Ectodermal cell (in vitro differentiated cells): ENCODE data around the gene PRSS27.

Experiments
- H3K27ac ChIP-seq: 2 replicates; pipeline ENCODE4 v1.7.0; 2013; ENCODE audit warnings: mild to moderate bottlenecking, low read depth, low read length; ENCODE audit not compliant: insufficient read depth, poor library complexity, severe bottlenecking
- H3K27me3 ChIP-seq: 2 replicates; pipeline ENCODE4 v1.7.0; 2013; ENCODE audit warnings: mild to moderate bottlenecking, low read length; ENCODE audit not compliant: insufficient read depth, control insufficient read depth, poor library complexity, severe bottlenecking
- H3K36me3 ChIP-seq: one replicate; pipeline ENCODE4 v1.7.0; 2013; ENCODE audit warnings: low read length; ENCODE audit not compliant: control insufficient read depth, insufficient read depth
- H3K4me1 ChIP-seq: one replicate; pipeline ENCODE4 v1.7.0; 2013; ENCODE audit warnings: low read length; ENCODE audit not compliant: control insufficient read depth, insufficient read depth
- H3K4me3 ChIP-seq: 2 replicates; pipeline ENCODE4 v1.7.0; 2013; ENCODE audit warnings: low read depth, low read length, control low read depth; ENCODE audit not compliant: insufficient read depth
- H3K9me3 ChIP-seq: 2 replicates; pipeline ENCODE4 v1.7.0; 2013; ENCODE audit warnings: mild to moderate bottlenecking, low read length, moderate library complexity; ENCODE audit not compliant: control insufficient read depth
- WGBS, 2 experiments: methylation state at CpG; one replicate each; pipeline ENCODE4 v1.1.7; 2013; ENCODE audit warnings: missing lambda C conversion rate in 2 of 2; 5-methylcytosine and 5-hydroxymethylcytosine counted together

PRSS27 gene

DNA sequence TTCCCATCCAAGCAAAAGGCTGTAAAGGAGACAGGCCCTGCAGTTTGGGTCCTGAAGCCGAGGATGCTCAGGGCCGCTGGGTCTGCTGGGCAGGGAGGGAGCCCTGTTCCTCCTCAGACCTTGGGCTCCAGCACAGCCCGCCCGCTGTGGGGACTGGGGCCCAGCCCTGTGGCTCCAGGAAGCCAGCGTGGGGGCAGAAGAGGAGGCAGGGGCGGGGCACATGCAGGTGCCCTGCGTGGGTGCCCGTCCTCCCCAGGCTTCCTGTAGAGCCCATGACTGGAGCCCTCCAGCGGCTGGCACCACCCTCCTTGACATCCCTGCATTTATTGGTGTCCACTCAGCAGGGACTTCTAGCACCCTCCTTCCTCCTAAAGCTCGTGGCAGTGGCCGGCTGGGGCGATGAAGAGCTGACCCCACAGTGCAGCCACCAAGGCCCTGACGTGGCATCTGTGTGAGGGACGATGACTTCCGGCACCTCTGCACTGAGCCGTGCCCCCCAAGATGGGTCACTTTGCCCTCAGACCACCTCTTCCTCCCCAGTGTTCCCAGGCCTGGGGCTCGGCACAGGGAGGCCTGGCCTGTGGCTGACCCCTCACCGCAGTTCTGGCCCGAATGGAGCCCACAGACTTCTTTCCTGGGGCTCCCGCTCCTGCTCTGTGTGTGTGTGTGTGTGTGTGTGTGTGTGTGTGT lies 9.9 kb downstream of the PRSS27 start:
- 94 to 95% methylated on average over 20 of the region's 20 CpGs for WGBS, 2 experiments
- Histone ChIP-seq H3K27me3 (peaks cover 2% of the 10 kb centered on the region), H3K4me3 (no peak overlapping the region), H3K9me3 (no peaks in the 10 kb centered on the region), H3K27ac (no peak overlapping the region), H3K36me3 (no peaks in the 10 kb centered on the region), H3K4me1 (no peaks in the 10 kb centered on the region)

DNA sequence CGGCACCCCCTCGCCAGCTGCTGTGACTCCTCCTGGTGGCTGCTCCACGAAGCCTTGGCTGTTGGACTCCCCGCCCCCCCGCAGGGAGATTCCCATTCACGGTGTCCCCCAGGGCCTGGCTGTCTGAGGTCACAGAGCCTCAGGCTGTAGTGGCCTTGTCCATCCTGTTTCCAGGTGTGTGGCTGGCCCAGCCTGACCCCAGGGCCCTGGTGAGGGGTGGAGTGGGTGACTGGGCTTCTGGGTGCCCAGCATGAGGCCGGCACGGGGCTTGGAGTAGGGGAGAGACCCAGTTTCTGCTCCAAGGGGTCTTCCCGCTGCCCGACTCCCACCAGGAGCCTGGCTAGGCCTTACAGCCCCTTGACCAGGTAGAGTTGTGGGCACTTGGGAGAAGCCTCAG lies 10.4 kb downstream of the PRSS27 start:
- no peaks in the 10 kb centered on the region for H3K36me3 ChIP-seq
- no peak overlapping the region for H3K4me3 ChIP-seq
- 90 to 92% methylated on average over 10 of the region's 10 CpGs for WGBS, 2 experiments
- H3K27me3 ChIP-seq, result no peaks in the 10 kb centered on the region
- H3K9me3 ChIP-seq, result no peaks in the 10 kb centered on the region
- H3K4me1 ChIP-seq, result no peaks in the 10 kb centered on the region
- no peak overlapping the region for H3K27ac ChIP-seq

DNA sequence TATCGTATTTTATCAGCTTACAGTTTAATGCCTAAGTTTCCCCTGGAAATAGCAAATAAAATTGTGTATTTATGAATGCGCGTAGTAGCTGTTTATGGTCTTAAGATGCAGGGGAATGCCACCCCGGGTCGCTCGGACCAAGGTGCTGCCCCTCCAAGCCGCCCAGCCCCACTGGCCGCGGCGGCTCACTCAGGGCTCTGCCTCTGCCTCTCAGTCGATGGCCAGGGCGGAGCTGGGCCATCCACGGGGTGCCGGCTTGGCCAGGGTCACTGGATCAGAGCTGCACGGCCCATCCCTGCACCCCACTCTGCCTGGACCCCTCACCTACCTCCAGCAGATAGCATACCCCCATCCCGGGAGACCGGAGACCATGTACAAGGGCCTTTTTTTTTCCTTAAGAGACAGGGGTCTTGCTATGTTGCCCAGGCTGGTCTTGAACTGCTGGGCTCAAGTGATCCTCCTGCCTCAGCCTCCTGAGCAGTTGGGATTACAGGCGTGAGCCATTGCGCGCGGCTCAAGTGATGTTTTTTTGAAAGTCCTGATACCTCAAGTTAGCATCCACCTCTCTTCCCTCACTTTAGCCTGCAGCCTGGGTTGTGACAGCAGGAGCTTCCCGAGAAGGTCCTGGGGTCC lies 11.0 kb downstream of the PRSS27 start:
- no peaks in the 10 kb centered on the region for H3K4me1 ChIP-seq
- H3K9me3 ChIP-seq, result no peaks in the 10 kb centered on the region
- H3K4me3 ChIP-seq, result no peak overlapping the region
- H3K27me3 ChIP-seq, result no peaks in the 10 kb centered on the region
- H3K27ac ChIP-seq, result no peak overlapping the region
- H3K36me3 ChIP-seq, result no peaks in the 10 kb centered on the region
- WGBS, 2 experiments, result 95% methylated on average over 21 to 22 of the region's 22 CpGs

DNA sequence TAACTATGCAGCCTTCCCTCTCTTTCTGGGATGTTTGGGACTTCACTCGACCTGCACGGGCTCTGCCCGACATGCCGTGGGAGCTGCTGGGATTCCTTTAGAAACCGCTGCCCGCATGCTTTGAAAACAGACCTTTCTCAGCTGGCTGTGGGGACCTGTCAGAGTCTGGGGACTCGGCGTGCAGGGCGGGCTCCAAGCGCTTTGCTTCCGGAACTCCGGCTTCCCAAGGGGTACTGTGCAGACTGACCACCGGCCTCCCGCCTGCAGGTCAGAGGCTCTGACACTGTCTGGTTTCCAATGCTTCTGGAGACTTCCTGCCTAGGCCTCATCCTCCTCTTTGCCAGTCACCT lies 11.8 kb downstream of the PRSS27 start:
- no peaks in the 10 kb centered on the region for H3K4me1 ChIP-seq
- WGBS, 2 experiments, result 95 to 96% methylated on average over 14 of the region's 14 CpGs
- no peak overlapping the region for H3K27ac ChIP-seq
- H3K36me3 ChIP-seq, result no peaks in the 10 kb centered on the region
- H3K9me3 ChIP-seq, result no peaks in the 10 kb centered on the region
- H3K4me3 ChIP-seq, result no peak overlapping the region
- no peaks in the 10 kb centered on the region for H3K27me3 ChIP-seq

DNA sequence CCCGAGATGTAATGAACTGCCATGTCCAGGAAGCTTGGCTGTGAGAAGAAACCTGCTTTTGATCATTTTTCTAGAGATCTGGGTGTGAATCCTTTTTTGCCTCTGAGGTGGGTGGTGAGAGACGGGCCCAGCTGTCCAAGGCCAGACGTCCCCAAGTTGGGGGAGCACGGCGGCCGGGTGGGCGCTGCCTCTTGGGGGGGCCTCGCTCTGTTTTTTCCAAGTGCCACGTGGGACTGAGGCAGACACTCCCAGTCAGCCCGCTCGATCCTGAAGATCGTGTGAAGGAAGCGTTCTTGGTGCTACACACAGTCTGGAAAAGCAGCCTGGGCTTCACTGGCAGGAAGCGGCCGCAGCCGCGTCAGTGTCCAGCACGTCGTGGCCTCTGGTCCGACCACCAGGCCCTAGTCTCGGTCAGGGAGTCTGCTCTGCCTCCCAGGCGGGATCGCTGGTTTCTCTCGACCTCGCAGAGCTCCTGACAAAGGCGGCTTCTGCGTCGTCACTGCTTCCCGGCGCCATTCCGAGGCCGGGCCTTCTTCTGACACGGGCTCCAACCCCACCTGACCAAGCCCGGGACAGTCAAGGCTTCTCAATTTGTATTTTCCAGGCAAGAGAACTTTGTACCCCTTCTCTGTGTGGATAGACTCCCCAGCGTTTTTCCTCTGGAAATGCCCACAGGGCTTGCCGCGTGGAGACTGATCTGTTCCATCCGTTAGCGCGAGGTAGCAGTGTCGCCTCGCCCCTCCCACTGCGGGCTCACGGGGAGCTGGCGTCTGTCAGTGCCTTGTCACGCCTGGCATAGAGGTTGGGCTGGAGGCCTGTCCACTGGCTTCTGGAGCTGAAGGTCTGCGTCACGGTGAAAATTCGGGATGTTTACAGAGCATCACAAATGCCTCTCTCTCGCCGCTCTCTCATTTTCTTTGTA lies 12.4 kb downstream of the PRSS27 start:
- Histone ChIP-seq H3K4me3 (no peak overlapping the region), H3K27ac (no peak overlapping the region), H3K4me1 (no peaks in the 10 kb centered on the region), H3K9me3 (no peaks in the 10 kb centered on the region), H3K36me3 (peaks cover 6% of the 10 kb centered on the region), H3K27me3 (no peaks in the 10 kb centered on the region)
- 95% methylated on average over 51 of the region's 51 CpGs for WGBS, 2 experiments

DNA sequence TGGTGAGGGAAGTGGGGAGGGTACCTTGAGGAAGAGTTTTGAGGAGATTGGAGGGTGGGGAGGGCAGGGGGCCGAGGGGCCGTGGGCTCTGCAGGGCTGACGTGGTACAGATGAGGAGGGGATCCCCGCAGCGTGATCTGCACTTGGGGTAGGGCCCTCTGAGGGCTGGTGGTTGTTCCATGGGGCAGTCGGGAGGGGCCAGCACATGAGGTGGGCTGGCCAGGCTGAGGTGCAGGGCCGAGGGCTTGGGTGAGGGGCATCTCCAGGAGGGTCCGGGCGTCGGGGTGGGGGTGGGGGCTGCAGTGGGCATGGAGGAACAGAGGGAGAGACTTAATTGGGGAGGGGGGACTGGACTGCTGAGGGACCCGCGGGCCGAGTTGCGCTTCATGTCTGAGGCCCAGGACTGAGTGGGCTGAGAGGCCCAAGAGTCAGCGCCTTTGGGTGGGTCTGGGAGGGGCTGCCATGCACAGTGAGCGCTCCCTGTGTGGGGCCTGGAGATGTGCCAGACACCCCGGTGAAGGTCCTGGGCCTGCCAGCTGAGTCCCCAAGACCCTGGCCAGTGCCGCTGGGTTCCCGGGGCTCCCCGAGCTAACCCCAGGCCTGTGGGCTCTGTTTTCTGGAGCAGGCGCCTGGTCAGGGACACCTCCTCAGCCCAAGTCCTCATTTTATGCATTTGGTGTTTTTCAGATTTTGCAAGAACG lies 13.3 kb downstream of the PRSS27 start:
- H3K27ac ChIP-seq, result no peak overlapping the region
- WGBS, 2 experiments, result 95% methylated on average over 22 of the region's 22 CpGs
- peaks cover 7% of the 10 kb centered on the region for H3K36me3 ChIP-seq

DNA sequence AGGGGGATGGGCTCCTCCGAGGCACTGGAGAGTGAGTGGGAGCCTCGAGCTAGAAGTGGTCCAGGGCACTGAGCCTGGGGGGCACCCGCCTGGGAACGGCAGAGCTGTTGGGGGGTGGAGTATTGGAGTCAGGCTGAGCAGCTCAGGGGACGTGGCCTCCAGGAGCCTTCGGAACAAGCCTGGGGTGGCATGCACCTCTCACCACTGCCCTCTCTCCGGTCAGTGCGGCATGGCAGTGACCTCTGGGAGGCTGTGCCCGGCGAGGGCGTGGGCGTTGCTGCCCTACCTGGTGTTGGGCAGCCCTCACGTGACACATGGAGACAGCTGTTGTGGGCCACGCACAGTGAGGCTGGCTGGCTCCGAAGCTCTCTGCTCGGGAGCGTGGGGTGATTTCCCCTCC lies 13.9 kb downstream of the PRSS27 start:
- Histone ChIP-seq H3K27ac (no peak overlapping the region), H3K4me1 (no peaks in the 10 kb centered on the region), H3K36me3 (peaks cover 7% of the 10 kb centered on the region), H3K27me3 (no peaks in the 10 kb centered on the region), H3K4me3 (no peak overlapping the region), H3K9me3 (no peaks in the 10 kb centered on the region)
- WGBS, 2 experiments, result 95 to 96% methylated on average over 17 of the region's 17 CpGs

More for the DNA sequence above, 13.3 kb downstream of the PRSS27 start:
- no peaks in the 10 kb centered on the region for H3K9me3 ChIP-seq
- H3K4me3 ChIP-seq, result no peak overlapping the region
- H3K27me3 ChIP-seq, result no peaks in the 10 kb centered on the region
- H3K4me1 ChIP-seq, result no peaks in the 10 kb centered on the region

DNA sequence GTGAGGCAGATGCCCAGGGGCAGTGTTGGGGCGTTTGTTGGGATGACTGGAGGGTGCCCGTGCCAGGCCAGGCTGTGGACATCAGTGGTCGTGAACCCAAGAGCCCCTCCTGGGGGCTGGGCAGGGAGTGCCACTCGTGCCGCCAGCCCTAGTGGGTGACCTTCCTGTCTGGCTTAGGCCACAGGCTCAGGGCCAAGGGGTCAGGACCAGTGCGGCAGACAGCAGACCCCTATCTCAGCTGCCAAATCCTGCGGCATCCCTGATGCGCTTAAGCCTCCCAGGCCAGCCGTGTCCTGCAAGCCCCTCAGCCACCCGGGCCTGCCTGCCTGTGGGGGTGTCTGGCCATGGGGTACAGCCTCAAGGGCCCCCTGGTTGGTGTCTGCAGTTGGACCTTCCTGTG lies 14.7 kb downstream of the PRSS27 start:
- Histone ChIP-seq H3K4me3 (no peak overlapping the region), H3K27me3 (no peaks in the 10 kb centered on the region), H3K36me3 (peaks cover 7% of the 10 kb centered on the region), H3K27ac (no peak overlapping the region), H3K9me3 (no peaks in the 10 kb centered on the region), H3K4me1 (no peaks in the 10 kb centered on the region)
- 94 to 96% methylated on average over 10 of the region's 10 CpGs for WGBS, 2 experiments

DNA sequence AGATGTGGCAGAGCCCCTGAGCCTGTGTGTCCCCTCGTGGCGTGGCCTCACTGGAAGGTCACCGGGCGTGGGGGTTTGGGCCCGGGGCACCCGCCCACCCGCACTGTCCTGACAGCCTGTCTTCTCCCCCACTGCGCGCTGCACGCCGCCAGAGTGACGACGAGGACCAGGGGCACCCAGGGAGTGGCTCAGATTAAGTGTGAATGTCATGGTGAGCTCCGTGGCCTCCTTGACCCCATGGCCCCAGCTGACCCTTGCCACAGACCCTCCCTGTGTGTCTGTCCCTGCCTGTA lies 15.1 kb downstream of the PRSS27 start:
- no peak overlapping the region for H3K4me3 ChIP-seq
- H3K27ac ChIP-seq, result no peak overlapping the region
- H3K4me1 ChIP-seq, result no peaks in the 10 kb centered on the region
- H3K27me3 ChIP-seq, result no peaks in the 10 kb centered on the region
- 97% methylated on average over 14 of the region's 14 CpGs for WGBS, 2 experiments
- peaks cover 7% of the 10 kb centered on the region for H3K36me3 ChIP-seq
- no peaks in the 10 kb centered on the region for H3K9me3 ChIP-seq
